HFFc6 (cell line): Measurements from ENCODE around the gene SLC5A1. TPM values are rescaled to one million over a fixed set of nuclear protein-coding genes. Genes with fewer than 3 reads are reported as not detected.

ENCODE experiments used
- DNase-seq: peaks from one replicate; pipeline ENCODE4 v3.0.0-alpha.2; 2018
- H3K27ac Mint-ChIP-seq: 2 replicates; pipeline ENCODE4 v1.8.0; 2020; ENCODE audit warnings: mild to moderate bottlenecking, mixed read lengths
- H3K27me3 Mint-ChIP-seq: 2 replicates; pipeline ENCODE4 v1.8.0; 2021; ENCODE audit warnings: mild to moderate bottlenecking, moderate library complexity, mixed read lengths; ENCODE audit not compliant: insufficient read depth
- H3K36me3 Mint-ChIP-seq: 2 replicates; pipeline ENCODE4 v1.8.0; 2021; ENCODE audit warnings: low read depth, mixed read lengths
- H3K4me1 Mint-ChIP-seq: 2 replicates; pipeline ENCODE4 v1.8.0; 2020; ENCODE audit warnings: low read depth, mixed read lengths
- H3K4me3 Mint-ChIP-seq: 2 replicates; pipeline ENCODE4 v1.8.0; 2020; ENCODE audit warnings: mild to moderate bottlenecking, moderate library complexity, mixed read lengths
- H3K9me3 Mint-ChIP-seq: 2 replicates; pipeline ENCODE4 v1.8.0; 2020; ENCODE audit warnings: mild to moderate bottlenecking, mixed read lengths
- CTCF ChIP-seq: fragments of 200-600 bp; sonication (generic); IDR thresholded peaks from 2 replicates; pipeline ENCODE4 v1.5.0; 2021; ENCODE audit warnings: antibody characterized with exemption, mild to moderate bottlenecking
- total RNA-seq, 6 experiments: library from RNA; stranded (reverse); fragmentation: NEBNext Ultra II Directional; extraction: Animal tissue kit (Norgen Biotek cat#: 25700); gene quantifications; 2 replicates in 1 of 6; 3 replicates in 5 of 6; pipeline ENCODE4 v1.2.3, GENCODE V29; 2021

Gene SLC5A1
- total RNA-seq, 6 experiments from 2014 or later = not detected

- Mint-ChIP-seq H3K9me3 (no peaks in the 10 kb centered on the region), H3K4me1 (no peaks in the 10 kb centered on the region), H3K27me3 (peaks cover 33% of the 10 kb centered on the region), H3K4me3 (no peak overlapping the region), H3K36me3 (no peaks in the 10 kb centered on the region), H3K27ac (no peak overlapping the region)
- DNase-seq = no peak
- no peak for TF ChIP-seq CTCF
Measured at GRCh38 chr22:32073262-32073661, 30.2 kb downstream of the SLC5A1 start.

- Mint-ChIP-seq H3K27me3 (peaks cover 33% of the 10 kb centered on the region), H3K4me1 (peaks cover 1% of the 10 kb centered on the region), H3K36me3 (no peaks in the 10 kb centered on the region), H3K27ac (no peak overlapping the region), H3K9me3 (no peaks in the 10 kb centered on the region), H3K4me3 (no peak overlapping the region)
- TF ChIP-seq CTCF = no peak
- no peak for DNase-seq
Measured at GRCh38 chr22:32073823-32074380, 30.8 kb downstream of the SLC5A1 start.

- DNase-seq = no peak
- H3K4me1 Mint-ChIP-seq = peaks cover 10% of the 10 kb centered on the region
- no peak overlapping the region for H3K4me3 Mint-ChIP-seq
- H3K9me3 Mint-ChIP-seq = no peaks in the 10 kb centered on the region
- H3K36me3 Mint-ChIP-seq = no peaks in the 10 kb centered on the region
- no peak for TF ChIP-seq CTCF
- H3K27ac Mint-ChIP-seq = no peak overlapping the region
- H3K27me3 Mint-ChIP-seq = peaks cover 29% of the 10 kb centered on the region
Measured at GRCh38 chr22:32075997-32076760, 33.1 kb downstream of the SLC5A1 start.

GRCh38 chr22:32076761-32077084 is 33.7 kb downstream of the SLC5A1 start:
- Mint-ChIP-seq H3K9me3 (no peaks in the 10 kb centered on the region), H3K4me3 (no peak overlapping the region), H3K27me3 (peaks cover 25% of the 10 kb centered on the region), H3K27ac (no peak overlapping the region), H3K36me3 (no peaks in the 10 kb centered on the region), H3K4me1 (peaks cover 10% of the 10 kb centered on the region)
- TF ChIP-seq CTCF = no peak
- no peak for DNase-seq

- no peak overlapping the region for H3K27ac Mint-ChIP-seq
Measured at GRCh38 chr22:32077151-32077550, 34.1 kb downstream of the SLC5A1 start.

More at GRCh38 chr22:32077151-32077550, 34.1 kb downstream of the SLC5A1 start:
- no peak for DNase-seq
- H3K4me1 Mint-ChIP-seq = peaks cover 10% of the 10 kb centered on the region
- H3K36me3 Mint-ChIP-seq = no peaks in the 10 kb centered on the region
- TF ChIP-seq CTCF = no peak
- H3K9me3 Mint-ChIP-seq = no peaks in the 10 kb centered on the region
- no peak overlapping the region for H3K4me3 Mint-ChIP-seq
- H3K27me3 Mint-ChIP-seq = peaks cover 27% of the 10 kb centered on the region
